ENCODE results near the gene STPG2. TPM values are rescaled to one million over a fixed set of nuclear protein-coding genes. Genes with fewer than 3 reads are reported as not detected.

The STPG2 gene
- total RNA-seq, 2 donors from 2014 or later = 0.13 to 0.53 TPM

DNA sequence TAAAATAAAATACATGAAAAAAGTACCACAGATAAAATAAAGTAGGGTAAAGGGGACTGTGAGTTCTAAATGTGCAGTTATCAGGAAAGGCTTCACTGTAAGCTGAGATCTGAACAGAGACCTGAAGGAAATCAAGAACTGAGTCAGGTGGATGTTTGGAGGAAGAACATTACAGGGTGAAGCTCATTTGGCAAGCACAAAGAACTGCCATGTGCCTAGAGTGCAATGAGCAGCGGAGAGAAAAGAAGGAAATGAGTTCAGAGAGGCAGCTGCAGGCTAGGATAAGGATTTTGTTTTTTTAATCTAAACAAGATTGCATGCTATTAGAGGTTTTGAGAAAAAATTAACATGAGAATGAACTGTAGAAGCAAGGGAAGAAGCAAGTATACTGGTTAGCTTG, 373.1 kb downstream of the STPG2 start:
- no peak overlapping the region for H3K27ac Mint-ChIP-seq
- no peaks in the 10 kb centered on the region for H3K27me3 Mint-ChIP-seq (ENCODE audit: insufficient read depth)
- DNase-seq = no peak
- no peaks in the 10 kb centered on the region for H3K9me3 Mint-ChIP-seq
- no peaks in the 10 kb centered on the region for H3K36me3 ChIP-seq (ENCODE audit: control insufficient read depth, insufficient read depth, low read length)
- no peak overlapping the region for H3K4me3 Mint-ChIP-seq
- H3K27ac ChIP-seq (ENCODE audit: low read depth, low read length) = no peak overlapping the region
- H3K9me3 ChIP-seq (ENCODE audit: control insufficient read depth, low read length) = no peaks in the 10 kb centered on the region
- no peaks in the 10 kb centered on the region for H3K27me3 ChIP-seq (ENCODE audit: control insufficient read depth, insufficient read depth, low read length, poor library complexity, severe bottlenecking)
- TF ChIP-seq, protein P1, sequence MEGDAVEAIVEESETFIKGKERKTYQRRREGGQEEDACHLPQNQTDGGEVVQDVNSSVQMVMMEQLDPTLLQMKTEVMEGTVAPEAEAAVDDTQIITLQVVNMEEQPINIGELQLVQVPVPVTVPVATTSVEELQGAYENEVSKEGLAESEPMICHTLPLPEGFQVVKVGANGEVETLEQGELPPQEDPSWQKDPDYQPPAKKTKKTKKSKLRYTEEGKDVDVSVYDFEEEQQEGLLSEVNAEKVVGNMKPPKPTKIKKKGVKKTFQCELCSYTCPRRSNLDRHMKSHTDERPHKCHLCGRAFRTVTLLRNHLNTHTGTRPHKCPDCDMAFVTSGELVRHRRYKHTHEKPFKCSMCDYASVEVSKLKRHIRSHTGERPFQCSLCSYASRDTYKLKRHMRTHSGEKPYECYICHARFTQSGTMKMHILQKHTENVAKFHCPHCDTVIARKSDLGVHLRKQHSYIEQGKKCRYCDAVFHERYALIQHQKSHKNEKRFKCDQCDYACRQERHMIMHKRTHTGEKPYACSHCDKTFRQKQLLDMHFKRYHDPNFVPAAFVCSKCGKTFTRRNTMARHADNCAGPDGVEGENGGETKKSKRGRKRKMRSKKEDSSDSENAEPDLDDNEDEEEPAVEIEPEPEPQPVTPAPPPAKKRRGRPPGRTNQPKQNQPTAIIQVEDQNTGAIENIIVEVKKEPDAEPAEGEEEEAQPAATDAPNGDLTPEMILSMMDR (conservative IDR thresholded peaks at IDR 0.05) = no peak
- H3K36me3 Mint-ChIP-seq (ENCODE audit: low read depth) = no peaks in the 10 kb centered on the region
- no peak overlapping the region for H3K9ac ChIP-seq (ENCODE audit: extremely low read depth, low read length, poor library complexity, severe bottlenecking)
- no peaks in the 10 kb centered on the region for H3K4me1 ChIP-seq (ENCODE audit: control insufficient read depth, insufficient read depth, low read length)
- WGBS, 2 experiments (ENCODE audit: insufficient coverage in 1 of 2, insufficient read length in 1 of 2) = 88% methylated on average over 1 of the region's 1 CpG
- no peaks in the 10 kb centered on the region for H3K4me1 Mint-ChIP-seq
- H3K4me3 ChIP-seq (ENCODE audit: low read length) = no peak overlapping the region

DNA sequence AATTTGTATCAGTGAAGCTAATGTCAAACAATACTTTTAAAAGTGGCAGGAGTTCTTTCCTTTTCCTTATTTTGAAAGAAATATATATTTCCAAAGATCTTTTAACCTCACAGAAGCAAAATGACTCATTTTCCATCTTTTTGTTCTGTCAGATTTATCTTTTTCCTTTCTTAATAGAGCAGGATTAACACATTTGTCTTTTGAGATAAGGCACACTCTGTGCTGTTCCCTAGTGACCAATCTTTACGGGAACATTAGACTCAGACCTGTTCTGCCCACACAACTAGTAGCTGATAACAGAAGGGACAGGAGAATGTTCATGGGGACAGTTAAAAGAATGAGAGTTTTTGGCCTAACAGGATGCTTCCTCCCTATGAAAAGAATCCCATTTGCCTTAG, 381.2 kb downstream of the STPG2 start:
- Mint-ChIP-seq H3K27ac (no peak overlapping the region), H3K4me1 (peaks cover 7% of the 10 kb centered on the region), H3K9me3 (no peaks in the 10 kb centered on the region), H3K4me3 (no peak overlapping the region), H3K27me3 (ENCODE audit: insufficient read depth) (no peaks in the 10 kb centered on the region), H3K36me3 (ENCODE audit: low read depth) (no peaks in the 10 kb centered on the region)
- Histone ChIP-seq H3K9ac (ENCODE audit: extremely low read depth, low read length, poor library complexity, severe bottlenecking) (no peak overlapping the region), H3K9me3 (ENCODE audit: control insufficient read depth, low read length) (no peaks in the 10 kb centered on the region), H3K27me3 (ENCODE audit: control insufficient read depth, insufficient read depth, low read length, poor library complexity, severe bottlenecking) (no peaks in the 10 kb centered on the region), H3K36me3 (ENCODE audit: control insufficient read depth, insufficient read depth, low read length) (no peaks in the 10 kb centered on the region), H3K4me1 (ENCODE audit: control insufficient read depth, insufficient read depth, low read length) (no peaks in the 10 kb centered on the region), H3K4me3 (ENCODE audit: low read length) (no peak overlapping the region), H3K27ac (ENCODE audit: low read depth, low read length) (no peak overlapping the region)
- TF ChIP-seq, protein P1 (conservative IDR thresholded peaks at IDR 0.05) = no peak
- no peak for DNase-seq
- WGBS, 2 experiments (ENCODE audit: insufficient coverage in 1 of 2, insufficient read length in 1 of 2) = 75 to 100% methylated on average over 1 of the region's 1 CpG

DNA sequence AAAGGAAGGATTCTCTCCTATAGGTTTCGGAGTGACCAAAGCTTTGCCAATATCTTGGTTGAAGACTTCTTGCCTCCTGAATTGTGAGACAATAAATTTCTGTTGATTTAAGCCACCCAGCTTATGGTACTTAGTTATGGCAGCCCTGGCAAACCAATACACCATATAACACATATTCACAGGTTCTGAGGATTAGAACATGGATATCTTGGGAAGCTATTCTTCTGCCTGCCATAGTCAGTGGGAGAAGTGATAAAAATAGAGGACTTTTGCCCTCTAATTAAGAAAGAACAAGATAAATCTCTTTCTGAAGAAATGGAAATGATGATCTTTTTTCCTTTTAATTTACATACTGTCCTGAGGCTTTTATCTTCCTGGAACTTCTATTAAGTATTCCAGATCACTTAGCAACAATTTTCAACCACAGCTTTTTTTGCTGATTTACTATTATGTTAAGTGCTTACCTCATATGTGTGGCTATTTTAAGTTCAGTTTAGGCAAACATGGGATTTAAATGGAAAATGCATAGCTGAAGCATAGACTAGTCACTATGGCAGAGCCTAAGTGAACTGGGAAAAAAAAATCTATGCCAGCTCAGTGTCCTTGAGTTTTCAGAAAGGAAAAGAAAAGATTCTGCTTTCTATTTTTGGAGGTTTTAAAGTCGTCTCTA, 381.7 kb downstream of the STPG2 start:
- H3K4me1 ChIP-seq (ENCODE audit: control insufficient read depth, insufficient read depth, low read length) = no peaks in the 10 kb centered on the region
- H3K9me3 Mint-ChIP-seq = no peaks in the 10 kb centered on the region
- H3K27ac ChIP-seq (ENCODE audit: low read depth, low read length) = no peak overlapping the region

More for the DNA sequence above, 381.7 kb downstream of the STPG2 start:
- TF ChIP-seq, protein P1 (conservative IDR thresholded peaks at IDR 0.05) = no peak
- H3K27ac Mint-ChIP-seq = no peak overlapping the region
- H3K27me3 Mint-ChIP-seq (ENCODE audit: insufficient read depth) = no peaks in the 10 kb centered on the region
- Histone ChIP-seq H3K4me3 (ENCODE audit: low read length) (no peak overlapping the region), H3K27me3 (ENCODE audit: control insufficient read depth, insufficient read depth, low read length, poor library complexity, severe bottlenecking) (no peaks in the 10 kb centered on the region), H3K9me3 (ENCODE audit: control insufficient read depth, low read length) (no peaks in the 10 kb centered on the region), H3K9ac (ENCODE audit: extremely low read depth, low read length, poor library complexity, severe bottlenecking) (no peak overlapping the region), H3K36me3 (ENCODE audit: control insufficient read depth, insufficient read depth, low read length) (no peaks in the 10 kb centered on the region)
- no peaks in the 10 kb centered on the region for H3K36me3 Mint-ChIP-seq (ENCODE audit: low read depth)
- H3K4me3 Mint-ChIP-seq = no peak overlapping the region
- peaks cover 7% of the 10 kb centered on the region for H3K4me1 Mint-ChIP-seq
- no peak for DNase-seq
- WGBS, 2 experiments (ENCODE audit: insufficient coverage in 1 of 2, insufficient read length in 1 of 2) = 100% methylated on average over 1 to 2 of the region's 2 CpGs
